ENCODE data around the gene UNC93B1. TPM values are rescaled to one million over a fixed set of nuclear protein-coding genes. Genes with fewer than 3 reads are reported as not detected.

The UNC93B1 gene
- total and polyA plus RNA-seq, 8 donors, result 13.0 to 36.5 (median 17.5) TPM

DNA sequence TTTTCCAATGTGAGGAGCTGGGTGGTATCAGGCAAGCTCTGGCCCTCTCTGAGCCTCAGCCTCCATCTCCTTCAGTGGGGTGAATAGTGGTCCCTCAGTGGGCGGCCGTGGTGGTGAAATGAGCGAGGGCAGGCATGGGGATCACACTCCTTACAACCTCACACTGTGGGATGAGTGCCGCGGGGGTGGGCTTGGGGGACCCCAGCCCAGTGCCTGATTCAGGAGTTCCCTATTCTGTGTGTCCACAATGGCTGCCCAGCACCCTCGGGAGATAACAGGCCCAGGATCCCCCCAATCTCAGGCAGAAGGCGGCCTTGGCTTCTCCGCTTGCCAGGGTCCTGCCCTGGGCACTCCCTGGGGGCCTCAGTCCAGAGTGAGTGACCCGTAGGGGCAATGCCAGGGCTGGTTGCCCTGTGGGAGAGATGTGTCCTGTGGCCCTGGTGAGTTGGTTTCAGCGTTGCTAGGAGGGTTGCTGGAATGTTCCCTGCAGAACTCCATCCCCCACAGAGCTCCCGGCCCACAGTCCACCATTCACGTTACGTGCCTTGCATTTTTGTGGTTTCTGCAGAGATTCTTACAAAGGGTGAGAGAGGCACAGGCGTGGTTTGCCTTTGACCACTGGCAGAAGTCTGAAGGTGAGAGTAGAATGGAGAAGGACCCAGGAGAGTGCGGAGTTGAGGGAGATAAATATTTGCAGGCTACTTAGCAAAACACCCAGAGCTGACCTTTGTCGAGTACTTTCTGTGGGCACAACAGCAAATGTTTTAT is 9.1 kb upstream of the UNC93B1 start:
- Histone ChIP-seq H3K27ac (peak overlapping the region; percentile 75 to 89 (median 84)), H3K36me3 (no peaks in the 10 kb centered on the region), H3K9me3 (no peaks in the 10 kb centered on the region), H3K27me3 (no peaks in the 10 kb centered on the region), H3K4me1 (peaks cover 26 to 33% (median 27%) of the 10 kb centered on the region in 3 donors), H3K4me3 (no peak overlapping the region)
- intact Hi-C loops (cut with DNase I), result no loop called here
- 68 to 69% methylated on average over 16 of the region's 16 CpGs for WGBS, 2 donors
- TF ChIP-seq CTCF (IDR thresholded peaks at IDR 0.05), result no peak
- FAIRE-seq (no peak), DNase-seq (peak; percentile 35 to 68 (median 59)), ATAC-seq (peak; percentile 1 to 39 (median 13))

DNA sequence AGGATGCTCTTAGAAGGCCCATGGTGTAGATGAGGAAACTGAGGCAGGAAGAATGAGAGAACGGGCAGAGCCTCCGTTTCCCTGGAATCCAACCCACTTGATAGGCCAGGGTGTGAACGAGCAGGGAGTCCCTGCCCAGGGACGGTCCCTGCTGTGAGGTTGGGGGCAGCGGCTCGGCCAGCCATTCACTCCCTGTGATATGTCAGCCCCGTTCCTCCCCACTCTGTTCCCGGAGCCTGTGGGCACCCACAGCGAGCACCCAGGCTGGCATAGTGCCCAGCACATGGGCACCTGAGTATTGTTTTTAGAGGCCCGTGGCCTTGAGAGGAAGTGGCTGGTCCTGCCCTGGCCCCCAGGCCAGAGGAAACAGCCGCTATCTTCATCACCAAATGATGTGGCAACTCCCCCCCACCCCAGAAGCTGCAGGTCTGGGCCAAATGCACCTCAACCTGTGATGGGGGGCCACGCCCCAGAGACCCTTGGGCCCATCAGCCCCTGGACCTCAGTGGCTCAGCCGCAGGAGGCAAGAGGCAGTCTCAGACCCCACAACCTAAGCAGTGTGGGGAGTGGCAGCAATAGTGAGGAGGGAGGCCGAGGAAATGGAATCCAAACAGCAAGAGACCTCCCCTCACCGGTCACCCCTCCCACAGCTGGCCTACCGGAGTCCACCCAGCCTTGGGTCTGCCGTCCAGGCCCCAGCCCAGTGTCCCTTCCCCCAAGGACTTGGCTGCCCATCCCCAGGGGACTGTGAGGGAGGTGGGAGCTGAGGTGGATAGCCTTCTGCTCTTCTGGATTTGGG is 8.3 kb upstream of the UNC93B1 start:
- DNase-seq (peak in 4 of 6 donors; percentile 24 to 77 (median 62)), FAIRE-seq (no peak), ATAC-seq (no peak)
- Histone ChIP-seq H3K36me3 (no peaks in the 10 kb centered on the region), H3K4me3 (no peak overlapping the region), H3K4me1 (peaks cover 26 to 35% (median 27%) of the 10 kb centered on the region in 3 donors), H3K27ac (peak overlapping the region; percentile 75 to 89 (median 84)), H3K9me3 (no peaks in the 10 kb centered on the region), H3K27me3 (no peaks in the 10 kb centered on the region)
- intact Hi-C loops (cut with DNase I), result no loop called here
- 66 to 71% methylated on average over 17 of the region's 17 CpGs for WGBS, 2 donors
- TF ChIP-seq CTCF (IDR thresholded peaks at IDR 0.05), result no peak

- H3K27ac ChIP-seq, result peak overlapping the region; percentile 80 to 89 (median 84)
- no peak for FAIRE-seq
- 85 to 87% methylated on average over 16 of the region's 16 CpGs for WGBS, 2 donors
- H3K27me3 ChIP-seq, result no peaks in the 10 kb centered on the region
- peak overlapping the region in 2 of 4 donors; percentile 22 to 35 for H3K4me3 ChIP-seq
- ATAC-seq, result no peak
- TF ChIP-seq CTCF (IDR thresholded peaks at IDR 0.05), result no peak
- H3K36me3 ChIP-seq, result no peaks in the 10 kb centered on the region
- H3K9me3 ChIP-seq, result no peaks in the 10 kb centered on the region
- intact Hi-C loops (cut with DNase I), result no loop called here
- peaks cover 26 to 35% (median 27%) of the 10 kb centered on the region in 3 donors for H3K4me1 ChIP-seq
- peak in 2 of 6 donors; percentile 17 to 29 for DNase-seq
Observed at GRCh38 chr11:68011051-68011943, 7.4 kb upstream of the UNC93B1 start.

DNA sequence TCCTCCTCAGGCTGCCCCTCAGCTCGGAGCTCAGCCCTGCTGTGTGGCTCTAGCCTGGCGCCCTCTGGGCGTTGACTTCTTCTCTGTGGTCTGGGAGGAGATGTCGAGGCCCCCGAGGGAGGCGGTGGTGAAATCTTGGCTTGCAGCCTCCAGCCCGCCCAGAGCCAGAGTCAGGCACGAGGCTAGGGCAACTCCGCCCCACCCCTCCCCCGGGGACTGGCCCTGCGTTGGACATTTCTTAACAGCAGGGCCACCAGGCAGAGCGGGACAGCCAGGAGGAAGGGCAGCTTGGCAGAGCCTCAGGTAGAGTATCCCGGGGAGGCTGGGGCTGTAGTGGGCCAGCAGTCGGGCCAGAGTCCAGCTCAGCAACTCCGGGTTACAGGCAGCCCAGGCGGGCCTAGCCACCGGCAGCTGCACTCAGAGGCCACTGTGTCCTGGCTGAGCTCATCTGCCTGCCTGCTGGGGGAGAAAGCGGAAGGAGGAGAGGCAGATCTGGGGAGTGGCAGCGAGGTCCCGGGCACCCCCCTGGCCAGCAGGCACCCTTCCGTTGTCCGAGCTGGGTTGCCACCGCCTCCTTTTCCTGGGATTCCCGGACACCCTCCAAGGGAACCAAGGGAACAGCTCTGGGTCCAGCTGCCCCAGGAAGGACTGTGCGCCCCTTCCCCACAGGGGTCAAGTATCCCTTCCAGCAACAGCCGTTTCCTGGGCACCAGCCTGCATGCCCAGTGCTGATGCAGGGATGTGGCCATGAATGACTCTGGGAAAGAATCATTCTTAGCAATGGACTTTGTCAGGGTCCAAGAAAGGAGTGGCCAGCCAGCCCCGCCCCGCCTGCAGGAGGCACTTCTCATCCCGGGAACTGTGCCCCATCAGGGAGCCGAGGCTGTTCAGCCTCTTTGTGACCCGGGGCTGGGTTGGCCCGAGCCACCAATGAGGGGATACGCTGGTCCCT is 6.5 kb upstream of the UNC93B1 start, which contains the start of gene ALDH3B1:
TSS of gene ALDH3B1 (plus strand) at position 238 of the 952 bp plus-strand sequence. CDS start 4,971 bp downstream, outside the sequence.
- no peaks in the 10 kb centered on the region for H3K27me3 ChIP-seq
- intact Hi-C loops (cut with DNase I), result no loop called here
- no peak for TF ChIP-seq CTCF (IDR thresholded peaks at IDR 0.05)
- H3K4me1 ChIP-seq, result peaks cover 26 to 35% (median 27%) of the 10 kb centered on the region in 3 donors
- whole genome bisulfite sequencing, 2 donors, result 7 to 14% methylated on average over 25 to 33 of the region's 33 CpGs
- H3K36me3 ChIP-seq, result no peaks in the 10 kb centered on the region
- H3K9me3 ChIP-seq, result no peaks in the 10 kb centered on the region
- FAIRE-seq, result no peak
- H3K4me3 ChIP-seq, result peak within 1 kb of the TSS in 3 of 4 donors; percentile 1 to 35 (median 22)
- peak within 1 kb of the TSS; percentile 80 to 89 (median 84) for H3K27ac ChIP-seq
- peak; percentile 84 to 93 (median 89) for DNase-seq
- ATAC-seq, result peak; percentile 71 to 81 (median 80)
